GM19193 (cell line): Measurements from ENCODE around the gene TSPYL4.

ENCODE experiments used
- POLR2A ChIP-seq: IDR thresholded peaks from 4 replicates; pipeline ENCODE4 v1.6.1; 2011; ENCODE audit not compliant: insufficient read depth, insufficient read length; ENCODE audit errors: extremely low read depth

TSPYL4 gene

GRCh38 chr6:116254297-116255056, 602 bp upstream of the TSPYL4 start:
- no peak for TF ChIP-seq POLR2A

GRCh38 chr6:116253188-116253504, 729 bp downstream of the TSPYL4 start:
- TF ChIP-seq POLR2A = no peak

DNA sequence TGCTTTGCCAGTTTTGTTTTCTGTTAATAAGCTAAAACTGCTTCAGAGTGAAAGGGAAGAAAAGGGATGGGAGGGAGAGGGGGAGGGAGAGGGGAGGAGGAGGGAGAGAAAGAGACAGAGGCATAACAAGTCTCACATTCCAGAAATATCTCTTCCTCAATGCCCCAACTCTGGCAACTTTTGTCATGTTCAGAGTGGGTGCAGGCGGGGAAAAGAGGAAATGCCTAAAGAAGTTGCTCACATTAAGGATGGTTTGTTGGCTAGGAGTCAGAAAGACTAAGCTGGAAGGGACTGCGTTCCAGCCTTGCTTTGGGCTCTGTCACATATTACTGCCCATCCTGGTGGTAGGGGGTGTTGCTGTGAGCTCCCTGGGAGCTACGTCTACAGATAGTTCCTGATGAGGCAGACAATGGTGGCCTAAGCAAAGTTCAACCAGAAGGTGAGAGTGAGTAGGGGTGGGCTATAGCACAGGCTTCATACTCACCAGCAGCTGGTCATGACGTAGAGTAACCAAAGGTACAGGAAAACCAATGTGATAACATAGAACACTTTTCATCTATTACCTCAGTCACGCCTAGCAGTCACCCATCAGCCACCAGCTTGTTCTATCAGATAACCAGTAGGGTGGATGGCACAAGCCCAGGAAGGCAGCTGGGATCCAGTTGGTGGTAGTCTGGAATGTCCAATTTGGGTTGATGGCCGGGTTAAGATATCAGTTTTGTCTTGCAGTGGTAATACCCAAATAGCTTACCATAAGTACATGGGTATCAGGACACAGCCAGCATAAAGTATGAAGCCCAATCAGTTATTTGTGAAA, 2.1 kb downstream of the TSPYL4 start:
- no peak for TF ChIP-seq POLR2A

- TF ChIP-seq POLR2A = no peak
Measured at GRCh38 chr6:116248577-116248976, 5.3 kb downstream of the TSPYL4 start.

- no peak for TF ChIP-seq POLR2A
Measured at GRCh38 chr6:116247285-116247684, 6.6 kb downstream of the TSPYL4 start.

DNA sequence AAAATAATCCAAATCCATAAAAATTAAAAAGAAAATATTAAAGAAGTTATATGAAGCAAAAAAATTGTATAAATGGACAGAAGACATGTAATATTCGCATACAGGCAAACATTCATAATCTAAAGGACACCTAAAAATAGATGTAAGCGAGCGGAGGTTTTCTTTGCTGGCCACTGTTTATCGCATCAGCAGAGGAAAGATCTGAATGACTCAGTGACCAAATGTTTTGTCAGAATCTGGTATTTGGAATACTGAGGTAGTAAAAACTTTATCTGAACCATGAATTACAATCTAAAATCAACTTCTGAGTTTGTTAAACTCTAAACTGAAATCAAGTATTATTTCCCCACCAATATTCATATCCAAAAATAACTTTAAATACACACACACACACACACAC, 7.8 kb downstream of the TSPYL4 start:
- no peak for TF ChIP-seq POLR2A

DNA sequence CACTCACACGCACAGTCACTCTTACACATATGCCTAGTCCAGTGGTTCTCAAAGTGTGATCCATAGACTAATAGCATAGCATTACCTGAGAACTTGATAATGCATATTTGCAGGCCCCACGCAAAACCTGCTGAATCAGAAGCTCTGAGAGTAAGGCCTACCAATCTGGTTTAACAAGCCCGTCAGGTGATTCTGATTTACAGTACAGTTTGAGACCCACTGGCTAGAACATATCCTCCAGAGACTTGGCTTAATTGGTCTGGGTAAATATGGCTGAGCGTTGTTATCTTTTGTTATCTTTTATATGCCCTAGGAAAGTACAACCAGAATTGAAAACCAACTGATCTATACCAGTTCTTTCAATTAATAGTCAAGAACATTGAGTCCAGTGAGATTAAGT, 9.6 kb downstream of the TSPYL4 start:
- TF ChIP-seq POLR2A = no peak

DNA sequence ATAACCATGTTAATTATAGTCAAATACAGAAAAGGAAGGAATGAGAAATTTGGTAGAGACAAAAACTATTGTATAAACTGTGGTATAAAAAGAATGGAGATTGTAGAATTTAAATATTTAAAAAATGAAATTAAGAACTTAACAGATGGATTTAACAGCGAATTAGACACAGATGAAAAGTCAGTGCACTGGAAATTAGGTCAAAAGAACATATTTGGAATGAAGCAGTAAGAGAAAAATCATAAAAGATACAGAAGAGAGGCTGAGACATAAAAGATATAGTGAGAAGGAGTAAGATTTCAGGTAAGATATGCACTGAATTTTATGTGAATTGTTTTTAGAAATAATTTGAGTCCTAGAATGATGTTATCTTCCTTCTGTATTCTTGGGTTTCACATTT, 14.0 kb downstream of the TSPYL4 start:
- no peak for TF ChIP-seq POLR2A

GRCh38 chr6:116239256-116239655, 14.6 kb downstream of the TSPYL4 start:
- TF ChIP-seq POLR2A = no peak

DNA sequence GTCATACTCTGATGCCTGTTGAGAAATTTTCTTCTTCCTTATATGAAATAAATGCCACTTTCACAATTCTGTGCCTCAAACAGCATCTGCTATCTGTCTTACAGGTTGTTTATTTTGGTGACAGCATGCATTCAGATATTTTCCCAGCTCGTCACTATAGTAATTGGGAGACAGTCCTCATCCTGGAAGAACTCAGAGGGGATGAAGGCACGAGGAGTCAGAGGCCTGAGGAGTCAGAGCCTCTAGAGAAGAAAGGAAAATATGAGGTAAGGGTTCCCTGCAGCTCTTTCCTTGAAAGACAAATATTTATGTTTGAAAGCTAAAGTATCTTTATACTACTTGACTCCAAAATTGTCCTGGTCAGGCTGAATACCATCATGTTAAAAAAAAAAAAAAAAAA, 15.8 kb downstream of the TSPYL4 start:
- TF ChIP-seq POLR2A = no peak

DNA sequence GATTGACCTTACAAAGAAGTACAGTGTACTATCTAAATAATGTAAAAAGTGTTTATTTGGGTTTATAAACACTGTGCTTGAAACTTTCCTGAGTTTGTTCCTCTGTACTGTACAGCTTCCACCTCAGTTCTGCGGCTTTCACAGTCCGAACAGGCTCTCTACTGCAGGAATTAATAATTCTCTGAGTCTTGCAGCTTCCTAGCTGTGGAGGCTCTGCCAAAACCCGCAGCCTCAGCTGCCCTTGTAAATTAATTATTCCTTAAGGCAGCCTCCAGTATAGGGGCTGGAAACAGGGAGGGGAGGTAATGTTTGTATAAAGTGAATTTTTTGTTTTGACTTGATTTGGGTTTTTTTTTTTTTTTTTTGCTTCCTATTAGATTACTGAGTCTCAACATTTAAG, 19.2 kb downstream of the TSPYL4 start:
- no peak for TF ChIP-seq POLR2A

GRCh38 chr6:116229287-116229913, 24.5 kb downstream of the TSPYL4 start:
- TF ChIP-seq POLR2A = no peak

- no peak for TF ChIP-seq POLR2A
Measured at GRCh38 chr6:116223355-116223754, 30.5 kb downstream of the TSPYL4 start.

DNA sequence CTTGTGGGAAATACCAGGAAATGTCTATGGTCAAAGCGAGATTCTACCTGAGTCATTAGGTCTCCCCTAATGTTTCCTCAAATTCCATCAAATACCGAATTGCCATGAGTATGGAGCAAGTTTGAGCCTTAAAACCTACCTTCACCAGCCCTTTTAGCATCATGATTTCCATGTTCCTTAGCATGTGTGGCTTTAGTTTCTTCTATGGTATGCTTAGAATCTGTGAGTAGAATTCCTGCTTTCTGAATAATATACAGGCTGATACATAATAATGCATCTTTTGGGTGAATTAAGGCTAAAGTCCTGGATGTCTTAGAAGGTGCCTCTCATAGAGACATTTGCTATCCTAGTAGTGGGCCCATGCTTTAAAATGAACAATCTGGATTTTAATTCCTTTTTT, 32.0 kb downstream of the TSPYL4 start:
- no peak for TF ChIP-seq POLR2A

DNA sequence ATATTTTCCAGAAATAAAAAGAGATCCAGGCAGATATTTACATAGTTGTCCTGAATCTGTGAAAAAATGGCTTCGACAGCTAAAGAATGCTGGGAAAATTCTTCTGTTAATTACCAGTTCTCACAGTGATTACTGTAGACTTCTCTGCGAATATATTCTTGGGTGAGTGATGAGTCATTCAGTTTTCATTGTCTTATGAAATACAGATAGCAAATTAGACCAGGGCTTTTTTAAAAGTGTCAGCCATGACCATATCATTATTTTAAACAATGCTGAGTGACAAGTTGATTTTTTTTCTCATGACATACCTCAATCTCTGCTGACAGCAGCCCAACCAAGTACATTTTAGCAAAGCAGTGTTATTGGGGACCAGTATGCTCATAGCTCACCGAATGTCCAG, 32.8 kb downstream of the TSPYL4 start:
- TF ChIP-seq POLR2A = no peak

- no peak for TF ChIP-seq POLR2A
Measured at GRCh38 chr6:116218866-116219265, 35.0 kb downstream of the TSPYL4 start.
